ENCODE measurements around the gene SLC27A2.
"Not testable (repeated sequence)": the region's sequence is repeated elsewhere in the genome, so short reads cannot be mapped to it uniquely, and the experiment has no call there.

The SLC27A2 gene

DNA sequence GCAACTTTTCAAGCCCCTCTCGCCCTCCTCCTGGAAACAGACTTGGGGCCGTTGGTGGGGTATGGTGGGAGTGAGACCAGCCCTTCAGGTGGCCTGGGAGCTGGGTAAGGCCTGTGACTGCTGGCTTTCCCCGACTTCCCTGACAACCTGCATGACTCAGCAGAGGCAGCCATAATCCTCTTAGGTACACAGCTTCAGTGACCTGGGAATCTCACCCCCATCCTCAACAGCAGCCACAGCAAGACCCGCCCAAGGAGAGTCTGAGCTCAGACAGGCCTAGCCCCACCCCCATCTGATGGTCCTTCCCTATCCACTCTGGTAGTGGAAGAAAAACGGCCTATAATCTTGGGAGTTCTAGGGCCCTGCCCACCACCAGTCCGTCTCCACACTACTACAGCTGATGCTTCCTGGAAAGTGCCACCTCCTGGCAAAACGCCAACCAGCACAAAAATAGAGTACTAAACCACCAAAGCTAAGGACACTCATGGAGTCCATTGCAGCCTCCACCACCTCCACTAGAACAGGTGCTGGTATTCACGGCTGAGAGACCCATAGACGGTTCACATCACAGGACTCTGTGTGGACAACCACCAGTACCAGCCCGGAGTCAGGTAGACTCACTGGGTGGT is 13.1 kb upstream of the SLC27A2 start:
- H3K9ac ChIP-seq = no peak overlapping the region
- no peak overlapping the region for H3K4me2 ChIP-seq
- no peaks in the 10 kb centered on the region for H4K20me1 ChIP-seq (ENCODE audit: insufficient read depth)
- no peak overlapping the region for H3K27ac ChIP-seq
- no peaks in the 10 kb centered on the region for H3K4me1 ChIP-seq (ENCODE audit: low read depth, poor library complexity, severe bottlenecking)
- no peak overlapping the region for H2AFZ ChIP-seq (ENCODE audit: low read depth)
- H3K4me3 ChIP-seq (IDR thresholded peaks at IDR 0.05; ENCODE audit: insufficient read depth, low read depth, low read length) = no peak overlapping the region
- no peaks in the 10 kb centered on the region for H3K79me2 ChIP-seq (ENCODE audit: insufficient read depth, low read depth)
- no peaks in the 10 kb centered on the region for H3K27me3 ChIP-seq (ENCODE audit: insufficient read depth, low read depth)
- no peaks in the 10 kb centered on the region for H3K36me3 ChIP-seq (ENCODE audit: insufficient read depth)
- TF ChIP-seq, protein P1, sequence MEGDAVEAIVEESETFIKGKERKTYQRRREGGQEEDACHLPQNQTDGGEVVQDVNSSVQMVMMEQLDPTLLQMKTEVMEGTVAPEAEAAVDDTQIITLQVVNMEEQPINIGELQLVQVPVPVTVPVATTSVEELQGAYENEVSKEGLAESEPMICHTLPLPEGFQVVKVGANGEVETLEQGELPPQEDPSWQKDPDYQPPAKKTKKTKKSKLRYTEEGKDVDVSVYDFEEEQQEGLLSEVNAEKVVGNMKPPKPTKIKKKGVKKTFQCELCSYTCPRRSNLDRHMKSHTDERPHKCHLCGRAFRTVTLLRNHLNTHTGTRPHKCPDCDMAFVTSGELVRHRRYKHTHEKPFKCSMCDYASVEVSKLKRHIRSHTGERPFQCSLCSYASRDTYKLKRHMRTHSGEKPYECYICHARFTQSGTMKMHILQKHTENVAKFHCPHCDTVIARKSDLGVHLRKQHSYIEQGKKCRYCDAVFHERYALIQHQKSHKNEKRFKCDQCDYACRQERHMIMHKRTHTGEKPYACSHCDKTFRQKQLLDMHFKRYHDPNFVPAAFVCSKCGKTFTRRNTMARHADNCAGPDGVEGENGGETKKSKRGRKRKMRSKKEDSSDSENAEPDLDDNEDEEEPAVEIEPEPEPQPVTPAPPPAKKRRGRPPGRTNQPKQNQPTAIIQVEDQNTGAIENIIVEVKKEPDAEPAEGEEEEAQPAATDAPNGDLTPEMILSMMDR (conservative IDR thresholded peaks at IDR 0.05; ENCODE audit: low read depth, low read length) = no peak

DNA sequence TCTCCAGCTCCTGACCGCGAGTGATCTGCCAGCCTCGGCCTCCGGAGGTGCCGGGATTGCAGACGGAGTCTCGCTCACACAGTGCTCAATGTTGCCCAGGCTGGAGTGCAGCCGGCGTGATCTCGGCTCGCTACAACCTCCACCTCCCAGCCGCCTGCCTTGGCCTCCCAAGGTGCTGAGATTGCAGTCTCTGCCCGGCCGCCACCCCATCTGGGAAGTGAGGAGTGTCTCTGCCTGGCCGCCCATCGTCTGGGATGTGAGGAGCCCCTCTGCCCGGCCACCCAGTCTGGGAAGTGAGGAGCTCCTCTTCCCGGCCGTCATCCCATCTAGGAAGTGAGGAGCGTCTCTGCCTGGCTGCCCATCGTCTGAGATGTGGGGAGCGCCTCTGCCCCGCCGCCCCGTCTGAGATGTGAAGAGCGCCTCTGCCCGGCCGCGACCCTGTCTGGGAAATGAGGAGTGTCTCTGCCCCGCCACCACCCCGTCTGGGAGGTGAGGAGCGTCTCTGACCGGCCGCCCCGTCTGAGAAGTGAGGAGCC is 9.6 kb upstream of the SLC27A2 start:
- H3K9ac ChIP-seq; H3K4me2 ChIP-seq; H3K27me3 ChIP-seq (ENCODE audit: insufficient read depth, low read depth); H3K27ac ChIP-seq; H3K79me2 ChIP-seq (ENCODE audit: insufficient read depth, low read depth); H3K36me3 ChIP-seq (ENCODE audit: insufficient read depth); H3K4me3 ChIP-seq (IDR thresholded peaks at IDR 0.05; ENCODE audit: insufficient read depth, low read depth, low read length); H4K20me1 ChIP-seq (ENCODE audit: insufficient read depth); H3K4me1 ChIP-seq (ENCODE audit: low read depth, poor library complexity, severe bottlenecking); H2AFZ ChIP-seq (ENCODE audit: low read depth): not testable (repeated sequence)

DNA sequence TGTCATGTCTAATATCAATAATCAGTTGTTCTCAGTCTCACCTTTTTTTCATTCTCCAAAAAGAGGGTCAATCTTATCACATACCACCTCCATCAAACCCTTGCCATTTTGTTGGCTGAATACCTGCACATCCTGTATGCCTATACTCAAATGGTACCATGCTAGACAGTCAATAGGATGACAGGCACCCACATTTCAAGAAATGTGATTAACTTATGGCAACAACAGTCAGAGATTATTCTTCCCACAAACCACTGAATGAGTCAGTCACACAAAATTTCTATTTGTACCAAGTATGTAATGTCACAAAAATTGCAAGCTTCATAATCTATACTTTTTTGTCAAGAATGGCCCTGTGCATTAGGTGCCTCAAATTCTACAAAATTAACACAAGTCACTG is 5.1 kb upstream of the SLC27A2 start:
- H3K9ac ChIP-seq = no peak overlapping the region
- H3K4me1 ChIP-seq (ENCODE audit: low read depth, poor library complexity, severe bottlenecking) = no peaks in the 10 kb centered on the region
- no peak overlapping the region for H3K4me2 ChIP-seq
- no peak overlapping the region for H3K27ac ChIP-seq
- H2AFZ ChIP-seq (ENCODE audit: low read depth) = no peak overlapping the region
- H3K27me3 ChIP-seq (ENCODE audit: insufficient read depth, low read depth) = no peaks in the 10 kb centered on the region
- no peaks in the 10 kb centered on the region for H3K36me3 ChIP-seq (ENCODE audit: insufficient read depth)
- H4K20me1 ChIP-seq (ENCODE audit: insufficient read depth) = no peaks in the 10 kb centered on the region
- H3K79me2 ChIP-seq (ENCODE audit: insufficient read depth, low read depth) = no peaks in the 10 kb centered on the region
- TF ChIP-seq, protein P1 (conservative IDR thresholded peaks at IDR 0.05; ENCODE audit: low read depth, low read length) = no peak
- H3K4me3 ChIP-seq (IDR thresholded peaks at IDR 0.05; ENCODE audit: insufficient read depth, low read depth, low read length) = no peak overlapping the region

DNA sequence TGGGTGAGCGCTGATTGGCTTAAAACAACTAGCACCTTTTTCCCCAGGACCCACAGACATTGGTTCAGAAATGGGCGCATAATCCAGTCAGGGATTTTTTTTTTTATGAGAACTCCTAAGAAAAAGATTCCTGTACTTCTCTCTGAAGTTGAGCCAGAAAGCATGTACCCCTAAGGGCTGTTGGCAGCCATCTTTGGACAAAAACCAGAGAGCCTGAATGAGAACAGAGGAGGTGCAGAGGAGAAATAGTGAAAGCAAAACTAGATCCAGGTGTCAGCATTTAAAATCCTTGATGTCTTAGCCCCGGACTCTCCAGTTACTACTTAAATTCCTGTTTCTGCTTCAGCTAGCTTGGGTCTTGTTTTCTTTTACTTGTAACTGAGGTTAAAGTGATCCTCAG is 1.9 kb upstream of the SLC27A2 start:
- H3K4me3 ChIP-seq (IDR thresholded peaks at IDR 0.05; ENCODE audit: insufficient read depth, low read depth, low read length) = no peak overlapping the region
- TF ChIP-seq, protein P1 (conservative IDR thresholded peaks at IDR 0.05; ENCODE audit: low read depth, low read length) = no peak
- no peak overlapping the region for H3K4me2 ChIP-seq
- H3K27ac ChIP-seq = no peak overlapping the region
- H3K27me3 ChIP-seq (ENCODE audit: insufficient read depth, low read depth) = no peaks in the 10 kb centered on the region
- no peaks in the 10 kb centered on the region for H3K79me2 ChIP-seq (ENCODE audit: insufficient read depth, low read depth)
- H3K9ac ChIP-seq = no peak overlapping the region
- H2AFZ ChIP-seq (ENCODE audit: low read depth) = peak overlapping the region; percentile 24; the same call in 1 of the 2 replicates
- H4K20me1 ChIP-seq (ENCODE audit: insufficient read depth) = no peaks in the 10 kb centered on the region
- H3K36me3 ChIP-seq (ENCODE audit: insufficient read depth) = no peaks in the 10 kb centered on the region
- no peaks in the 10 kb centered on the region for H3K4me1 ChIP-seq (ENCODE audit: low read depth, poor library complexity, severe bottlenecking)

DNA sequence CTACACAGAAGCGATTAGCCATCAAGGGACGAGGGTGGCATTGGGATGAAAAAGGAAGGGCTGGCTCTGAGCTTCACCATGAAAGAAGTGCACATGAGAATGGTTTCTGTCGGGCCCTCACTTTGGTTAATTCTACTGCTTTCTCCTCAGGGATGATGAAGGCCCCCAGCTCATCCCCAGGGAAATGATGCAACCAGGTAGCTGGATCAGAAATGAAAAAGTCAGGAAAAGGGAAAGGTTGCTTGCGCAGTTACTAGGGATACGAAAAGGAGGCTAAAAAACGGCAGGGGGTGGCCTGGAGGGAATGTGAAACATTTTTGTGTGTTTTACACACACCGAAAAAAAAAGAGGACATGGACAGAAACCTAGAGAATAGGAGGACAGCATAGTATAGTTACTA is 1.4 kb upstream of the SLC27A2 start:
- Histone ChIP-seq H3K27me3 (ENCODE audit: insufficient read depth, low read depth) (no peaks in the 10 kb centered on the region), H3K79me2 (ENCODE audit: insufficient read depth, low read depth) (no peaks in the 10 kb centered on the region), H4K20me1 (ENCODE audit: insufficient read depth) (no peaks in the 10 kb centered on the region), H2AFZ (ENCODE audit: low read depth) (no peak overlapping the region), H3K4me1 (ENCODE audit: low read depth, poor library complexity, severe bottlenecking) (no peaks in the 10 kb centered on the region), H3K4me2 (no peak overlapping the region), H3K27ac (no peak overlapping the region), H3K36me3 (ENCODE audit: insufficient read depth) (no peaks in the 10 kb centered on the region), H3K4me3 (IDR thresholded peaks at IDR 0.05; ENCODE audit: insufficient read depth, low read depth, low read length) (no peak overlapping the region), H3K9ac (no peak overlapping the region)
- TF ChIP-seq, protein P1 (conservative IDR thresholded peaks at IDR 0.05; ENCODE audit: low read depth, low read length) = no peak

Measured in KMS-11 (cell line).